Activated CD8-positive, alpha-beta memory T cell treated with anti-CD3 and anti-CD28 coated beads, Interleukin-2, amount 50 U/mL, for 1 hour (primary cell): ENCODE data around the gene ASCL2.

ENCODE experiments used
- DNase-seq: peaks from one replicate; pipeline ENCODE4 v3.0.0-alpha.2; 2020; ENCODE audit errors: extremely low read depth

The ASCL2 gene

DNA sequence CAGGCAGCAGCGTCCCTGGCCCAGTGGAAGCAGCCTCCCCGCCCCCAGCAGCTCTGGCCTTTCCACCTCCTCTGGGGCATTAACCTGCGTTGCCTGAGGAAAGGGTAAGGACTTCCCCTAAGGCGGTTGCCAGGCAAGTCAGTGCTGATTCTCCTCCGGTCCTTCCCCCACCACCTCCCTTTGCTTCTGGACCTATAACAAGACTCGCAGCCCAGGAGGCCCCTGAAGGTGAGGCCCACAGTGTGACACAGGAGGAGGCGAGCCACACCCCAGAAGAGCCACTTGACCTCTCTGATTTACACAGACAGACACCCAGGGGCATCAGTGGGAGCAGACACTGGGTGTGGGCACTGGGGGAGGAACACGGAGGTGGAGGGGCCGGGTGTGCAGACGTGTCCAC lies 35.4 kb downstream of the ASCL2 start:
- no peak for DNase-seq

DNA sequence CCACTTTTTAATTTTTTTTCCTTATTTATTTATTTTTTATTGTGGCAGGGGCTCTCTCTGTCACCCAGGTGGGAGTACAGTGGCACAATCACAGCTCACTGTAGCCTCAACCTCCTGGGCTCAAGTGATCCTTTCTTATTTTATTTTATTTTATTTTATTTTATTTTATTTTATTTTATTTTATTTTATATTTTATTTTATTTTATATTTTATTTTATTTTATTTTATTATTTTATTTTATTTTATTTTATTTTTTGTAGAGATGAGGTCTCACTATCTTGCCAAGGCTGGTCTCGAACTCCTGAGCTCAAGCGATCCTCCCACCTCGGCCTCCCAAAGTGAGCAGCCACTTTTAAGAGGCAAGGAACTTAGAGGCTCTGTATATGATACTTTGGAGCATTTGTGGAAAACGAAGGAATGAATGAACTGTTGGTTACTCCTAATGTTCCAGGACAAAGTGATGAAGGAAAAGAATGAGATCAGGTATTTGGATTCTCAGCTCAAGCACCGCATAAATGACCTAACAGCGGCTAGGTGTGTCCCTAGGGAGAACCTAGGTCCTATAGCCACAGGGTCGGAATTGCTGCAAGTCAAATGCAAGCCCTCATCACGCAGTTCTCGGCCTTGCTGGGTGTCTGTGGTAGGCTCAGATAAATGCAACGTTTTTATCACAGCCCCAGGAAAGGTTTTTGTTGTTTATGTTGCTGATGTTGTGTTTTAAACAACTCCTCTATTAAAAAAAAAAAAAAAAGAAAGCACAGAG lies 36.5 kb downstream of the ASCL2 start:
- DNase-seq, result no peak

DNA sequence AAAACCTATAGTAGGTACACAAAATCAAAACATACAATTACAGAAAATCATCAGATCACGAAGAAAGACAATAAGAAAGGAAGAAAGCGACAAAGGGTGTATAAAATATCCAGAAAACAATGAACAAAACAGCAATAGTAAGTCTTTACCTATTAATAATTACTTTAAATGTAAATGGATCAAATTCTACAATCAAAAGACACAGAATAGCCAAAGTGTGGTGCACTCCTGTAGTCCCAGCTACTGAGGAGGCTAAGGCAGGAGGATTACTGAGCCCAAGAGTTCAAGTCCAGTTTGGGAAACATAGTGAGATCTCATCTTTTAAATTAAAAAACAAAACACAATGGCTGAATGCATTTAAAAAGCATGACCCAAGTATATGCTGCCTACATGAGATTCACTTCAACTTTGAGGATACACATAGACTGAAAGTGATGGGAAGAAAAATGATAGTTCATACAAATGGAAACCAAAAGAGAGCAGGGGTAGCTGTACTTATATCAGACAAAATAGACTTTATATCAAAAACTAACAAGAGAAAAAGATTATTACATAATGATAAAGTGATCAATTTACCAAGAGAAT lies 40.6 kb downstream of the ASCL2 start:
- no peak for DNase-seq

DNA sequence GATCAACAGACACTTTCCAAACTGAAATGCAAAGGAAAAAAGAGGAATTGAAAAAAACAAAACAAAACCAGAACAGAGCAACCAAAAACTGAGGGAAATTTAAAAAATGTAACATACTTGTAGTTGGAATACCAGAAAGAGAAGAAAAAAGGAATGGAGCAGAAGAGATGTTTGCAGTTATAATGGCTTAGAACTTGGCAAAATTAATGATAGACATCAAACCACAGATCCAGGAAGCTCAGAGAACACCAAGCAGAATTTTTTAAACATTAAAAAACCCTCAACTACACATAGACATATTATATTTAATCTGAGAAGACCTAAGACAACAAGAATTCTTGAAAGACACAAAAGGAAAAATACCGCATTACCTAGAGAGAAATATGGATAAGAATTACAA lies 46.1 kb downstream of the ASCL2 start:
- no peak for DNase-seq

DNA sequence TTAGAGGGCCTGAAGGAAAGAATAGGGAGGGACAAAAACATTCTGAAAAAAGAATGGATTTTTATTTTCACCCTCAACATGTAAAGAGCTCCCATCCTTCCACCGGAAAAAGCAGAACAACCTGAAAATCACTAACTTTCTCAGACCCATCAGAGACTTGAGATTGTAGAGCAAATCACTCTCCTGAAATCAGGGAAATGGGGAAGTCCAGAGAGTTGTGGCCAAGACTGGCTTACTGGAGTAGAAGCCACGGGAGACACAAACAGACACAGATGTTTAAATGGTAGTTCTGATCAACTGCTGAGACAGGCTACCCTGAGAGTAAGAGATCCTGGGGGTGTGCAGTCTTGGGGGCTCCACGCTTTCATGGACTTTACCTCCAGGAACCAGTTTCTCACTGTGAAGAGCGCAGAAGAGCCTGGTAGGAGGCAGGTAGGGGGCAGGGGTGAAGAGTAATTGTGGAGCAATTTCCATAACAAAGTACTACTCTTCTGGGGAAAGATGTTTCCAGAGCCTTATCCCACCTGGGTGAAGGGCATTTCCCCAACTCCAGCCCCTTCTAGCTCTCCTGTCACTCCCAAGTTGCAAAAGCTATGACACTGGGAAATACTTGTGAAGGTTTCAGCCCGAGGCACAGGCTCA lies 47.1 kb downstream of the ASCL2 start:
- no peak for DNase-seq

DNA sequence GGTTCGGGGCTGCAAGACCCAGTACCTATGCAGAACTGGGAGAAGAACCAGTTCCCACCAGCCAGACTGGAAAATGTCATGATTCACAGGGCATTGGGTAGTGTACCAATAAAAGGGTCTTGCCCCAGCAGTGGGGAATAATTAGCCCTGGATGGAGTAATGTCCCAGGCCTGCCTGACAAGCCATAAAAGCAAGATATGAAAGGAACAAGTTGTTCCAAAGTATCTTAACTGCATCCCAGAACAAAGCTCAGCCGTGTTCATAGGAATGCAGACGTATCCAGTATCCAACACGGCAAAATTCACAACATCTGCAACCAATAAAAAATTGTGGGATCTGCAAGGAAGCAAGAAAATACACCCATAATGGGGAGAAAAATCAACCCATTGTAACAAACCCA lies 47.9 kb downstream of the ASCL2 start:
- DNase-seq, result no peak

DNA sequence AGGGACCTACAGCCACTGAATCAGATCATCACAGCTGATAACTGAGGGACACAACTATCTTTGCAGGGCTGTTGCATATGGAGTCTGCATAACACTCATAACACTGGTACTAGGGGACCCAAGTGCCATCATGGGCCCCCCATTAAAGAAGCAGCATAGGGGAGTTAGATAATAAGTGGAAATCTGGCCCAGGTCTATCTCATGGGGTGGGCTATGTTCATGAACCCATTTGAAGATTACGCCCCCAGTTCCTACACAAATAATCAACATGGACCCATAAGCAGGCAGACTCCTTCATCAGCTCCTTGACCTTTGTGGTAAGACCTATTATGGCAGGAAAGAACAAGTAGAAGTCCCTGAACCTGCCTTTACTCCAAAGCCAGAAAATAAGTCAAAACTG lies 48.8 kb downstream of the ASCL2 start:
- no peak for DNase-seq

DNA sequence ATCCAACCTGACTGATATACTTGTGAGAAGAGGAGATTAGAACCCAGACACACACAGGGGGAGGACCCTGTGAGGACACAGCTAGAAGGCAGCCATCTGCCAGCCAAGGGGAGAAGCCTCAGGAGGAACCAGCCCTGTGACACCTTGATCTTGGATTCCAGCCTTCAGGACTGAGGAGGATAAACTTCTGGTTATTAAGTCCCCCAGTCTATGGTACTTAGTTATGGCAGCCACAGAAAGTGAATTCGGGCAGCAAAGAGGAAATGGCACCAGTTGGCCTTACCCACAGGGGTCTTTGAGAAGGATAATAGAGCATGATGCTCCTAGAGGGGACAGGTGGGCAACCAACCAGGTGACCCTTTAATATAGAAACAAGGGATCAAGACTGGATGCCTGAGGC lies 49.4 kb downstream of the ASCL2 start:
- DNase-seq, result no peak

DNA sequence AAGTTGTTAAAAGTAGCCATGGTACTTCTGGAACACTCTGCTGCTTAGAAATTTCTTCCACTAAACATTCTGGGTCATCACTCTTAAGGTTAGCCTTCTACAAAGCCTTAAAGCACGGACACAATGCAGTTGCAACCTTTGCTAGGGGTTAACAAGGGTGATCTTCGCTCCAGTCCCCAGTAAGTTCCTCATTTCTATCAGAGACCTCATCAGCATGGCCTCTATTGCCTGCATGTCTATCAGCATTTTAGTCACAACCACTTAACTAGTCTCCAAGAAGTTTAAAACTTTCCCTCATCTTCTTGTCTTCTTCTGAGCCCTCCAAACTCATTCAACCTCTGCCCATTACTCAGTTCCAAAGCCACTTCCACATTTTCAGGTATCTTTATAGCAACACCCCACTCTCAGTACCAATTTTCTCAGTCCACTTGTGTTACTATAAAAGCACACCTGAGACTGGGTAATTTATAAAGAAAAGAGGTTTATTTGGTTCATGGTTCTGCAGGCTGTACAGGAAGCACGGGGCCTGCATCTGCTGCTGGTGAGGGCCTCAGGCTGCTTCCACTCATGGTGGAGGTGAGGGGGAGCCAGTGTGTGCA lies 50.1 kb downstream of the ASCL2 start:
- DNase-seq, result no peak

DNA sequence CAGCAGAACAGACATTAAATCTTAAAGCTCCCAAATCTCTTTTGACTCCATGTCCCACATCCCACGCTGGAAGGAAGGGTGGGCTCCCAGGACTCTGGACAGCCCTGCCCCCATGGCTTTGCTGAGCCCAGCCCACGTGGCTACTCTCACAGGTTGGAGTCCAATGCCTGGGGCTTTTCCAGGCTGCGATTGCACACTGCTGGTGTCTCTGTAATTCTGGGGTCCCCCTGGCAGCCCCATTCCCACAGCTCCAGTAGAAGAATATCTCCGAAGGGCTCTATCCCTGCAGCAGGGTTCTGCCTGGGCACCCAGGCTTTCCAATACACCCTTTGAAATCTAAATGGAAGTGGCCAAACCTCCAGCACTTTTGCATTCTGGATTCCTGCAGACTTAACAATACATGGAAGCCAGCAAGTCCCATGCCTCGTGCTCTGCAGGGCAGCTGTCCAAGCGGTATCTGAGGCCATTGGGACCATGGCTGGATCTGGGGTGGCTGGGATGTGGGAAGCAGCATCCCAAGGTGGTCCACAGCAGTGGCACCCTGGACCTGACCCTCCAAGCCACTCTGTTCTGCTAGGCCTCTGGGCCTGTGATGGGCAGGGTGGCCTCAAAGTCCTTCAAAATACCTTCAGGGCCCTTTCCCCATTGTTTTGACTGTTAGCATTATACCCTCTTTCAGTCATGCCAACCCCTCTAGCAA lies 50.9 kb downstream of the ASCL2 start:
- DNase-seq, result no peak
